Liver (tissue), 9 donors: ENCODE measurements around the gene CDH4. TPM values are rescaled to one million over a fixed set of nuclear protein-coding genes. Genes with fewer than 3 reads are reported as not detected.

Experiments
- DNase-seq: peaks from one replicate; pipeline ENCODE4 v3.0.0-alpha.2; 2017; ENCODE audit warnings: low spot score
- H3K27ac ChIP-seq, 2 donors: one replicate each; pipeline ENCODE4 v1.7.0; 2013; ENCODE audit warnings: inconsistent platforms in 2 of 2, low read length in 2 of 2, control low read depth in 1 of 2, low read depth in 1 of 2, mild to moderate bottlenecking in 1 of 2
- H3K27me3 ChIP-seq, 4 donors: one replicate each; pipeline versions ENCODE4 v1.6.1 to v1.7.0; 2013; ENCODE audit warnings: low read length in 3 of 4, inconsistent platforms in 1 of 4, mild to moderate bottlenecking in 1 of 4, moderate library complexity in 1 of 4; ENCODE audit not compliant: control insufficient read depth in 4 of 4, insufficient read depth in 4 of 4
- H3K36me3 ChIP-seq, 4 donors: one replicate each; pipeline versions ENCODE4 v1.6.1 to v1.7.0; 2013; ENCODE audit warnings: low read length in 3 of 4, mild to moderate bottlenecking in 3 of 4, low read depth in 1 of 4, moderate library complexity in 1 of 4; ENCODE audit not compliant: control insufficient read depth in 4 of 4, insufficient read depth in 3 of 4
- H3K4me1 ChIP-seq, 4 donors: one replicate each; pipeline versions ENCODE4 v1.6.1 to v1.7.0; 2013; ENCODE audit warnings: low read length in 3 of 4, mild to moderate bottlenecking in 3 of 4, moderate library complexity in 1 of 4; ENCODE audit not compliant: control insufficient read depth in 4 of 4, insufficient read depth in 4 of 4
- H3K4me3 ChIP-seq, 3 donors: one replicate each; pipeline versions ENCODE4 v1.6.1 to v1.7.0; 2013; ENCODE audit warnings: low read length in 3 of 3, control low read depth in 1 of 3, low read depth in 1 of 3, mild to moderate bottlenecking in 1 of 3
- H3K9ac ChIP-seq, 2 donors: one replicate each; pipeline ENCODE4 v1.7.0; 2013; ENCODE audit warnings: low read length in 2 of 2, mild to moderate bottlenecking in 2 of 2, moderate library complexity in 2 of 2, control low read depth in 1 of 2, low read depth in 1 of 2
- H3K9me3 ChIP-seq, 4 donors: one replicate each; pipeline versions ENCODE4 v1.6.1 to v1.7.0; 2013; ENCODE audit warnings: low read length in 3 of 4; ENCODE audit not compliant: control insufficient read depth in 4 of 4
- EGR1 ChIP-seq, 2 donors: IDR thresholded peaks; 2 replicates each; pipeline ENCODE4 v1.6.1; 2016 to 2018; ENCODE audit warnings: antibody characterized with exemption in 2 of 2, low read depth in 2 of 2
- FOXA1 ChIP-seq: IDR thresholded peaks from 2 replicates; pipeline ENCODE4 v1.6.1; 2016; ENCODE audit warnings: antibody characterized with exemption
- FOXA2 ChIP-seq: IDR thresholded peaks from 2 replicates; pipeline ENCODE4 v1.6.1; 2016; ENCODE audit warnings: antibody characterized with exemption
- HNF4A ChIP-seq, 2 donors: conservative IDR thresholded peaks; 2 replicates each; pipeline ENCODE4 v1.6.1; 2016; ENCODE audit warnings: antibody characterized with exemption in 2 of 2, mild to moderate bottlenecking in 2 of 2
- HNF4G ChIP-seq: IDR thresholded peaks from 2 replicates; pipeline ENCODE4 v1.6.1; 2016; ENCODE audit warnings: antibody characterized with exemption
- JUND ChIP-seq, 2 donors: IDR thresholded peaks; 2 replicates each; pipeline ENCODE4 v1.6.1; 2016; ENCODE audit warnings: antibody characterized with exemption in 2 of 2
- NR2F2 ChIP-seq: IDR thresholded peaks from 2 replicates; pipeline ENCODE4 v1.6.1; 2016; ENCODE audit warnings: antibody characterized with exemption
- RAD21 ChIP-seq, 2 donors: IDR thresholded peaks; 2 replicates each; pipeline ENCODE4 v1.6.1; 2016; ENCODE audit warnings: antibody characterized with exemption in 2 of 2, mild to moderate bottlenecking in 2 of 2
- SP1 ChIP-seq: IDR thresholded peaks from 2 replicates; pipeline ENCODE4 v1.6.1; 2018; ENCODE audit warnings: antibody characterized with exemption, mild to moderate bottlenecking
- TAF1 ChIP-seq: conservative IDR thresholded peaks from 2 replicates; pipeline ENCODE4 v1.6.1; 2016; ENCODE audit warnings: antibody characterized with exemption, mild to moderate bottlenecking
- YY1 ChIP-seq: IDR thresholded peaks from 2 replicates; pipeline ENCODE4 v1.6.1; 2016; ENCODE audit warnings: antibody characterized with exemption, mild to moderate bottlenecking
- ZBTB33 ChIP-seq: IDR thresholded peaks from 2 replicates; pipeline ENCODE4 v1.6.1; 2016; ENCODE audit warnings: antibody characterized with exemption
- WGBS: extraction: QIAGEN DNeasy Blood & Tissue Kit; methylation state at CpG from one replicate; pipeline ENCODE4 v1.1.7; 2013; 5-methylcytosine and 5-hydroxymethylcytosine counted together
- polyA plus RNA-seq, 2 donors: library from polyadenylated mRNA; stranded (reverse) in 1 of 2; unstranded in 1 of 2; fragments of 200-250 nt in 1 of 2; fragments of >200 nt in 1 of 2; fragmentation: Nextera tagmentation in 1 of 2; extraction: Ambion mirVana in 1 of 2; gene quantifications; one replicate each; pipeline versions ENCODE4 v1.2.1 to v1.2.3, GENCODE V29; 2013 to 2015
- total RNA-seq, 2 donors: library from RNA; depleted of rRNA; stranded (reverse); fragments of >200 nt; gene quantifications; one replicate each; pipeline ENCODE4 v1.2.3, GENCODE V29; 2014
- TF ChIP-seq, protein P1 (sequence below): IDR thresholded peaks from 2 replicates; pipeline ENCODE4 v1.6.1; 2016; ENCODE audit warnings: antibody characterized with exemption, mild to moderate bottlenecking
- TF ChIP-seq, protein P2 (sequence below): IDR thresholded peaks from 2 replicates; pipeline ENCODE4 v1.6.1; 2016; ENCODE audit warnings: antibody characterized with exemption
- TF ChIP-seq, protein P3 (sequence below): IDR thresholded peaks from 2 replicates; pipeline ENCODE4 v1.6.1; 2016; ENCODE audit warnings: antibody characterized with exemption
- donor health status: healthy.
- donor health status: healthy.
- donor health status: healthy.
- donor health status: healthy.
- donor health status: healthy.

The CDH4 gene
- total and polyA plus RNA-seq, 4 donors: 0.03 to 0.25 (median 0.19) TPM; not detected in 1

DNA sequence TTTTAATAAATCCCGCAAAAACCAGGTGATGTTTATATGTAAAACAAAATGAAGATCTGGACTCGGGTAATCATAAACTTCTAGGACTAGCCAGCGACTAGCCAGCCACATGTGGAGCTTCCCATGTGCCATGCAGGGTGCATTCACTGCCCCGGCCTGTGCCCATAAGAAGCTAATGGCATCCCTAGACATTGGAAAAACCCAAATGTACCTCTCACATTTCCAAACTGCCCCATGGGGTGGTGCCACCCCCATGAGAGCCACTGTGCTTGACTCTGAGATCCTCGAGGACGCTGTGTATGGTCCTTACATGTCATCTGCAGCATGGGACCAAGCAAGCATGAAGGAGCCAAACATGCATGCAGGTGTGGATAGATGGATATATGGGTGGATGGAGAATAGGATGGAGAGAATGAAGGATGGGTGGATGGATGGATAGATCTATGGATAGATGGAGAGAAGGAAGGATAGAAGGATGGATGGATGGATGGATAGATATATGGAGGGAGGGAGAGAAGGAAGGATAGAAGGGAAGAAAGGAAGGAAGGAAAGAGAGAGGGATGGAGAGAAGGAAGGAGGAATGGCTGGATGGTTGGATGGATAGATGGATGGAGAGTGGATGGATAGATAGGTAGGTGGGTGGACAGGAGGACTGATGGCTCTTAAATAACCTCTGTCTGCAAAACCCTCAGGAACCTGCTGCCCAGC, 203.6 kb downstream of the CDH4 start:
- TF ChIP-seq SP1: no peak
- no peak for TF ChIP-seq NR2F2
- TF ChIP-seq, protein P1, sequence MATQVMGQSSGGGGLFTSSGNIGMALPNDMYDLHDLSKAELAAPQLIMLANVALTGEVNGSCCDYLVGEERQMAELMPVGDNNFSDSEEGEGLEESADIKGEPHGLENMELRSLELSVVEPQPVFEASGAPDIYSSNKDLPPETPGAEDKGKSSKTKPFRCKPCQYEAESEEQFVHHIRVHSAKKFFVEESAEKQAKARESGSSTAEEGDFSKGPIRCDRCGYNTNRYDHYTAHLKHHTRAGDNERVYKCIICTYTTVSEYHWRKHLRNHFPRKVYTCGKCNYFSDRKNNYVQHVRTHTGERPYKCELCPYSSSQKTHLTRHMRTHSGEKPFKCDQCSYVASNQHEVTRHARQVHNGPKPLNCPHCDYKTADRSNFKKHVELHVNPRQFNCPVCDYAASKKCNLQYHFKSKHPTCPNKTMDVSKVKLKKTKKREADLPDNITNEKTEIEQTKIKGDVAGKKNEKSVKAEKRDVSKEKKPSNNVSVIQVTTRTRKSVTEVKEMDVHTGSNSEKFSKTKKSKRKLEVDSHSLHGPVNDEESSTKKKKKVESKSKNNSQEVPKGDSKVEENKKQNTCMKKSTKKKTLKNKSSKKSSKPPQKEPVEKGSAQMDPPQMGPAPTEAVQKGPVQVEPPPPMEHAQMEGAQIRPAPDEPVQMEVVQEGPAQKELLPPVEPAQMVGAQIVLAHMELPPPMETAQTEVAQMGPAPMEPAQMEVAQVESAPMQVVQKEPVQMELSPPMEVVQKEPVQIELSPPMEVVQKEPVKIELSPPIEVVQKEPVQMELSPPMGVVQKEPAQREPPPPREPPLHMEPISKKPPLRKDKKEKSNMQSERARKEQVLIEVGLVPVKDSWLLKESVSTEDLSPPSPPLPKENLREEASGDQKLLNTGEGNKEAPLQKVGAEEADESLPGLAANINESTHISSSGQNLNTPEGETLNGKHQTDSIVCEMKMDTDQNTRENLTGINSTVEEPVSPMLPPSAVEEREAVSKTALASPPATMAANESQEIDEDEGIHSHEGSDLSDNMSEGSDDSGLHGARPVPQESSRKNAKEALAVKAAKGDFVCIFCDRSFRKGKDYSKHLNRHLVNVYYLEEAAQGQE: no peak
- no peak for TF ChIP-seq FOXA1
- no peak for TF ChIP-seq JUND (IDR thresholded peaks at IDR 0.05)
- no peak for TF ChIP-seq HNF4G
- no peak for TF ChIP-seq FOXA2
- Histone ChIP-seq H3K27me3 (no peaks in the 10 kb centered on the region), H3K4me1 (no peaks in the 10 kb centered on the region), H3K9ac (no peak overlapping the region), H3K4me3 (no peak overlapping the region), H3K36me3 (no peaks in the 10 kb centered on the region), H3K9me3 (peaks cover 0 to 3% (median 0%) of the 10 kb centered on the region in 4 donors), H3K27ac (no peak overlapping the region)
- 74% methylated on average over 6 of the region's 6 CpGs for WGBS
- no peak for DNase-seq

DNA sequence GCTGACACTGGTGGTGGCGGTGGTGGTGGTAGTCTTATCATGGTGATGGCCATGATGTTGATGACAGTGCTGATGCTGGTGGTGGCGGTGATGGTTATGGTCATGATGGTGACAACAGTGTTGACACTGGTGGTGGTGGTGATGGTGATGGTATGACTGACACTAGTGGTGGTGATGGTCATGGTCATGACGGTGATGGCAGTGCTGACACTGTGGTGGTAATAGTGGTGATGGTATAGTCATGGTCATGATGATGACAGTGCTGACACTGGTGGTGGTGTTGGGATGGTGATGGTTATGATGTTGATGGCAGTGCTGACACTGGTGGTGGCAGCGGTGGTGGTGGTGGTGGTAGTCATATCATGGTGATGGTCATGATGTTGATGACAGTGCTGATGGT, 205.7 kb downstream of the CDH4 start:
- Histone ChIP-seq H3K4me3 (no peak overlapping the region), H3K9ac (no peak overlapping the region), H3K27ac (no peak overlapping the region), H3K4me1 (no peaks in the 10 kb centered on the region), H3K9me3 (peaks cover 0 to 3% (median 0%) of the 10 kb centered on the region in 4 donors), H3K27me3 (no peaks in the 10 kb centered on the region), H3K36me3 (no peaks in the 10 kb centered on the region)
- no peak for DNase-seq
- TF ChIP-seq HNF4A (conservative IDR thresholded peaks at IDR 0.05): no peak
- TF ChIP-seq, protein P2, sequence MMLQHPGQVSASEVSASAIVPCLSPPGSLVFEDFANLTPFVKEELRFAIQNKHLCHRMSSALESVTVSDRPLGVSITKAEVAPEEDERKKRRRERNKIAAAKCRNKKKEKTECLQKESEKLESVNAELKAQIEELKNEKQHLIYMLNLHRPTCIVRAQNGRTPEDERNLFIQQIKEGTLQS: no peak
- no peak for TF ChIP-seq JUND (IDR thresholded peaks at IDR 0.05)
- no peak for TF ChIP-seq HNF4G
- no peak for TF ChIP-seq ZBTB33
- WGBS: 95% methylated on average over 4 of the region's 4 CpGs

DNA sequence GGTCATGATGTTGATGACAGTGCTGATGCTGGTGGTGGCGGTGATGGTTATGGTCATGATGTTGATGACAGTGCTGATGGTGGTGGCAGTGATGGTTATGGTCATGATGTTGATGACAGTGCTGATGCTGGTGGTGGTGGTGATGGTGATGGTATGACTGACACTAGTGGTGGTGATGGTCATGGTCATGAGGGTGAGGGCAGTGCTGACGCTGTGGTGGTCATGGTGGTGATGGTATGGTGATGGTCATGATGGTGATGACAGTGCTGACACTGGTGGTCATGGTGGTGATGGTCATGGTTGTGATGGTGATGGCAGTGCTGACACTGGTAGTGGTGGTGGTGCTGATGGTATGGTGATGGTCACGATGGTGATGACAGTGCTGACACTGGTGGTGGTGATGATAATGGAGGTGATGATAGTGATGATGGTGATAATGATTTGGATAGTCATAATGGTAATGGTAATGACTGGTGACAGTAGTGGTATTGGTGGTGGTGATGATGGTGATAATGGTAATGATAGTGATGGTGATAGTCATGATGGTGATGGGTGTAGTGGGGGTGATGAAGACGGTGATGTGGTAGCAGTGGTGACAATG, 206.2 kb downstream of the CDH4 start:
- H3K4me1 ChIP-seq: no peaks in the 10 kb centered on the region
- H3K9ac ChIP-seq: no peak overlapping the region
- H3K27me3 ChIP-seq: no peaks in the 10 kb centered on the region
- 87% methylated on average over 4 of the region's 4 CpGs for WGBS
- no peak overlapping the region for H3K4me3 ChIP-seq
- no peak for DNase-seq
- H3K36me3 ChIP-seq: no peaks in the 10 kb centered on the region
- H3K9me3 ChIP-seq: peaks cover 0 to 3% (median 0%) of the 10 kb centered on the region in 4 donors
- H3K27ac ChIP-seq: no peak overlapping the region
- no peak for TF ChIP-seq TAF1
- TF ChIP-seq, protein P3, sequence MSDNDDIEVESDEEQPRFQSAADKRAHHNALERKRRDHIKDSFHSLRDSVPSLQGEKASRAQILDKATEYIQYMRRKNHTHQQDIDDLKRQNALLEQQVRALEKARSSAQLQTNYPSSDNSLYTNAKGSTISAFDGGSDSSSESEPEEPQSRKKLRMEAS: no peak
- TF ChIP-seq YY1: no peak
- TF ChIP-seq EGR1 (IDR thresholded peaks at IDR 0.05; ENCODE audit: low read depth in 2 of 2): no peak
- TF ChIP-seq, protein P2: no peak
- no peak for TF ChIP-seq FOXA2
- no peak for TF ChIP-seq SP1
- no peak for TF ChIP-seq FOXA1
- no peak for TF ChIP-seq RAD21 (IDR thresholded peaks at IDR 0.05)
- TF ChIP-seq, protein P1: no peak
- TF ChIP-seq HNF4G: no peak
